Activated naive CD8-positive, alpha-beta T cell (primary cell): ENCODE data around the gene RPL5.
A peak's percentile ranks its signal among the peaks of the same experiment; 100 is the strongest.

Source experiments
- H3K27ac Mint-ChIP-seq: one replicate; pipeline ENCODE4 v1.8.0; 2021; ENCODE audit warnings: mixed read lengths
- H3K27me3 Mint-ChIP-seq: one replicate; pipeline ENCODE4 v1.8.0; 2021; ENCODE audit warnings: mixed read lengths
- H3K36me3 Mint-ChIP-seq: one replicate; pipeline ENCODE4 v1.8.0; 2021; ENCODE audit warnings: mixed read lengths
- H3K4me1 Mint-ChIP-seq: one replicate; pipeline ENCODE4 v1.8.0; 2021; ENCODE audit warnings: low read depth, mixed read lengths
- H3K4me3 Mint-ChIP-seq: one replicate; pipeline ENCODE4 v1.8.0; 2021; ENCODE audit warnings: mild to moderate bottlenecking, mixed read lengths
- H3K9me3 Mint-ChIP-seq: one replicate; pipeline ENCODE4 v1.8.0; 2021; ENCODE audit warnings: low read depth, mixed read lengths

The RPL5 gene

GRCh38 chr1:92858564-92859399, 26.9 kb downstream of the RPL5 start:
- H3K4me3 Mint-ChIP-seq, result peak overlapping the region; percentile 71
- no peaks in the 10 kb centered on the region for H3K27me3 Mint-ChIP-seq
- H3K27ac Mint-ChIP-seq, result peak overlapping the region; percentile 24
- no peaks in the 10 kb centered on the region for H3K9me3 Mint-ChIP-seq
- H3K36me3 Mint-ChIP-seq, result peaks cover 5% of the 10 kb centered on the region
- H3K4me1 Mint-ChIP-seq, result peaks cover 17% of the 10 kb centered on the region

- Mint-ChIP-seq H3K4me3 (peak overlapping the region; percentile 71), H3K36me3 (peaks cover 3% of the 10 kb centered on the region), H3K27ac (peak overlapping the region; percentile 24), H3K27me3 (no peaks in the 10 kb centered on the region), H3K4me1 (peaks cover 13% of the 10 kb centered on the region), H3K9me3 (no peaks in the 10 kb centered on the region)
Measured at GRCh38 chr1:92859400-92860039, 27.7 kb downstream of the RPL5 start.

DNA sequence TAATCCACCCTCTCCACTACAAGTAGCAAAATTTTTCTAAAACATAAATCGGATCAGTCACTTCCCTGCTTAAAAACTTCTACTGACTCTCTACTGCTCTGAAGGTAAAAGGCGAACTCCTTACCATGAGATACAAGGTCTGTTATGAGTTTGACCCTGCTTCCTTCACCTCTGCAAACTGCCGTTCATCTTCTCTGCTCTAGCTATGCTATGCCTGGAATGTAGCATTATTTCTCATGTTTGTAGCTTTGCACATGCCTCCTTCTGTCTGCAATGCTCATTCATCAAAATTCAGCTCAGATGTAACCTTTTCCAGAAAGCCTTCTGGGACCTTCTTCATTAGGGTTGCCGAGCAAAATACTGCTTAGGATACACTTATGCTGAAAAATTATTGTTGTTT, 30.8 kb downstream of the RPL5 start:
- H3K27ac Mint-ChIP-seq, result no peak overlapping the region
- no peaks in the 10 kb centered on the region for H3K27me3 Mint-ChIP-seq
- H3K9me3 Mint-ChIP-seq, result no peaks in the 10 kb centered on the region
- peaks cover 10% of the 10 kb centered on the region for H3K4me1 Mint-ChIP-seq
- no peaks in the 10 kb centered on the region for H3K36me3 Mint-ChIP-seq
- no peak overlapping the region for H3K4me3 Mint-ChIP-seq

- no peak overlapping the region for H3K27ac Mint-ChIP-seq
- no peak overlapping the region for H3K4me3 Mint-ChIP-seq
- peaks cover 2% of the 10 kb centered on the region for H3K36me3 Mint-ChIP-seq
- H3K27me3 Mint-ChIP-seq, result no peaks in the 10 kb centered on the region
- peaks cover 4% of the 10 kb centered on the region for H3K4me1 Mint-ChIP-seq
- no peaks in the 10 kb centered on the region for H3K9me3 Mint-ChIP-seq
Measured at GRCh38 chr1:92864131-92864530, 32.3 kb downstream of the RPL5 start.

DNA sequence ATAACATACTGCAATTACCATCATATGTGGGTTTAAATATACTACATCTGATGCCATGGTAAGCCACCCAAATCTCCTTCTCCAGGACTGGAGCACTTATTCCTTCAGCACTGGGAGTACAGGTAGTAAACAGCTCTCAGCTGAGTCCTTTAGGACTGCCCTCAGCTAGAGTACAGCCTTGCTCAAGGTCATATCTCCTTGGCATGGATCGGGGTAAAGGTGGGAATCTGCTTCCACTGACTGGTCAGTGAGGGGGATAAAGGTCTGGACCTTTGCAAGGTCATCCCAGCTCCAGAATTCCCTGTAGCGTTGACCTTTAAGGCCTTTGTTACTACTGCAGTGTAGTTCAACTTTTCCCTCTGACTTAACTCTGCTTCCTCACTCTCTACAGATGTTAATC, 38.8 kb downstream of the RPL5 start:
- Mint-ChIP-seq H3K27ac (no peak overlapping the region), H3K4me3 (no peak overlapping the region), H3K27me3 (no peaks in the 10 kb centered on the region), H3K36me3 (peaks cover 17% of the 10 kb centered on the region), H3K4me1 (peaks cover 17% of the 10 kb centered on the region), H3K9me3 (no peaks in the 10 kb centered on the region)

GRCh38 chr1:92872719-92873118, 40.9 kb downstream of the RPL5 start:
- H3K4me1 Mint-ChIP-seq, result peaks cover 31% of the 10 kb centered on the region
- H3K9me3 Mint-ChIP-seq, result no peaks in the 10 kb centered on the region
- no peak overlapping the region for H3K4me3 Mint-ChIP-seq
- H3K27me3 Mint-ChIP-seq, result no peaks in the 10 kb centered on the region
- H3K27ac Mint-ChIP-seq, result no peak overlapping the region
- H3K36me3 Mint-ChIP-seq, result peaks cover 16% of the 10 kb centered on the region

DNA sequence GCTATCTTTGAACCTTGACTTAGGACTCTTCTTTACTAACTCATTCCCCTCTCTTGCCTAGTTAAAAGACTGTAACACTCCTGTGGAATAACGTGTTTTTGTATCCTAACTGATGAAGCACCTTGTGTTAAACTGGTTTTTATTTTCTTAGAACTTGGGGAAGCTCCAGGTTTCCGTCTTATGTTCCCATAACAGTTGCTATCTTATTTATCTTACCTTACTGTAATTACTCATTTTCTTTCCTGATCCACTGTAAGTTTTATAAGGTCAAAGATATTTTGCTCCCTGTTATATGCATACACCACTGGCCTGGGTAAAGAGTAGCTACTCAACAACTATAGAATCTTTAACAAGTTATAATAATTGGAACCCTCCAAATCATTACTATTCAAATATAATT, 43.1 kb downstream of the RPL5 start:
- Mint-ChIP-seq H3K9me3 (no peaks in the 10 kb centered on the region), H3K27me3 (no peaks in the 10 kb centered on the region), H3K36me3 (peaks cover 15% of the 10 kb centered on the region), H3K27ac (no peak overlapping the region), H3K4me3 (no peak overlapping the region), H3K4me1 (peaks cover 36% of the 10 kb centered on the region)

- Mint-ChIP-seq H3K4me1 (peaks cover 29% of the 10 kb centered on the region), H3K9me3 (no peaks in the 10 kb centered on the region), H3K4me3 (no peak overlapping the region), H3K36me3 (peaks cover 13% of the 10 kb centered on the region), H3K27ac (no peak overlapping the region), H3K27me3 (no peaks in the 10 kb centered on the region)
Measured at GRCh38 chr1:92876351-92876750, 44.5 kb downstream of the RPL5 start.

- Mint-ChIP-seq H3K9me3 (no peaks in the 10 kb centered on the region), H3K27ac (peak overlapping the region; percentile 74), H3K4me3 (peak overlapping the region; percentile 56), H3K36me3 (peaks cover 9% of the 10 kb centered on the region), H3K27me3 (no peaks in the 10 kb centered on the region), H3K4me1 (peaks cover 32% of the 10 kb centered on the region)
Measured at GRCh38 chr1:92877081-92877711, 45.4 kb downstream of the RPL5 start.

- H3K27me3 Mint-ChIP-seq, result no peaks in the 10 kb centered on the region
- peaks cover 37% of the 10 kb centered on the region for H3K4me1 Mint-ChIP-seq
- H3K36me3 Mint-ChIP-seq, result peaks cover 7% of the 10 kb centered on the region
- peak overlapping the region; percentile 74 for H3K27ac Mint-ChIP-seq
- no peaks in the 10 kb centered on the region for H3K9me3 Mint-ChIP-seq
- H3K4me3 Mint-ChIP-seq, result peak overlapping the region; percentile 56
Measured at GRCh38 chr1:92877792-92878191, 46.0 kb downstream of the RPL5 start.

DNA sequence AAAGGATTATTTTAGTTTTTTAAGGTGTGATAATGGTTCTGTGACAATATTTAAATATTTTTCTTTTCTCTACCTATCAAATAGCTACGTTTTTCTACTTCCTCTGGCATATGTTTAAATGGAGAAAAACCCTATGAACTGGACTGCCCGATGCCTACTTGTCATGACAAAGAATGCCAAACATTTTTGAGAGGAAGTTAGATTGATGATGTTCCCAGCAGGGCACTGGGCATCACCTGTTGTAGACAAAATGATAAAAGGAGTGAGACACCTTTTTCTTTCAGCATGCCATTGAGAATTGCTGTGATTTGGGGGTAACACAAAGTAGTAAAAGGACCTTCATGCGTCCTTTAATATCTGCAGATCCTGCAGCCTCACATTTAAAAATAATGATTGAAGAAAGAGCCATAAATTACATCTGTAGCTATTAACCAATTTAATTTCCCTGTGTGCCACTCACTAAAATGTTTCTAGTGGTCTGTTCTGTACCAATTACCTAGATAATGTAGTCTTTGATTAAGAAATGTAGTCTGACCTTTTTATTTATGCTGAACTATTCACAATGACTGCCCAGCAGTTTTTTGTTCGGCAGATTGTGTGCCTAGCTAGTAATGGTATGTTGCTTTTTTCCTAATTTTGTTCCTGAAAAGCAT, 47.6 kb downstream of the RPL5 start:
- Mint-ChIP-seq H3K4me1 (peaks cover 52% of the 10 kb centered on the region), H3K9me3 (no peaks in the 10 kb centered on the region), H3K27me3 (no peaks in the 10 kb centered on the region), H3K27ac (peak overlapping the region; percentile 61), H3K4me3 (no peak overlapping the region), H3K36me3 (peaks cover 7% of the 10 kb centered on the region)

GRCh38 chr1:92881391-92881790, 49.6 kb downstream of the RPL5 start:
- H3K4me1 Mint-ChIP-seq, result peaks cover 54% of the 10 kb centered on the region
- no peaks in the 10 kb centered on the region for H3K27me3 Mint-ChIP-seq
- no peak overlapping the region for H3K4me3 Mint-ChIP-seq
- H3K9me3 Mint-ChIP-seq, result no peaks in the 10 kb centered on the region
- H3K27ac Mint-ChIP-seq, result no peak overlapping the region
- peaks cover 2% of the 10 kb centered on the region for H3K36me3 Mint-ChIP-seq

- H3K9me3 Mint-ChIP-seq, result peaks cover under 1% of the 10 kb centered on the region
- H3K36me3 Mint-ChIP-seq, result peaks cover 2% of the 10 kb centered on the region
- H3K4me3 Mint-ChIP-seq, result peak overlapping the region; percentile 54
- peak overlapping the region; percentile 89 for H3K27ac Mint-ChIP-seq
- H3K4me1 Mint-ChIP-seq, result peaks cover 42% of the 10 kb centered on the region
- H3K27me3 Mint-ChIP-seq, result no peaks in the 10 kb centered on the region
Measured at GRCh38 chr1:92882819-92883218, 51.0 kb downstream of the RPL5 start.

DNA sequence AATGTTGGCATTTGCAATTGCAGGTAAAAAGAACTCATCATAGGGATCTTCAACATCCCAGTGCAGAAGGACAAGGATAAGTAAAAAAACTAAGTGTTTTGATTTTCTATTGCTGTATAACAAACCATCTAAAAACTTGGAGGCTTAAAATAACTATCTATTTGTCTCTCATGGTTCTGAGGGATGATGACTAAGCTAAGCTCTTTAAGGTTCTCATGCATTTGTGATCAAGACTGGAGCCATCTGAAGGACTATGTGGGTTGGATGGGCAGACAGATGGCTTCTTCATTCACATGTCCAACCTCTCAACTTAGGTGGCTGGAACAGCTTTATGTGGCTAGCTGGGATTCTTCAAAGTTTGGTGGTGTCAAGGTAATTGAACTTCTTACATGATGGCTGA, 51.5 kb downstream of the RPL5 start:
- peaks cover 5% of the 10 kb centered on the region for H3K9me3 Mint-ChIP-seq
- H3K4me1 Mint-ChIP-seq, result peaks cover 40% of the 10 kb centered on the region
- peak overlapping the region; percentile 89 for H3K27ac Mint-ChIP-seq
- H3K27me3 Mint-ChIP-seq, result no peaks in the 10 kb centered on the region
- peak overlapping the region; percentile 54 for H3K4me3 Mint-ChIP-seq
- peaks cover 5% of the 10 kb centered on the region for H3K36me3 Mint-ChIP-seq

DNA sequence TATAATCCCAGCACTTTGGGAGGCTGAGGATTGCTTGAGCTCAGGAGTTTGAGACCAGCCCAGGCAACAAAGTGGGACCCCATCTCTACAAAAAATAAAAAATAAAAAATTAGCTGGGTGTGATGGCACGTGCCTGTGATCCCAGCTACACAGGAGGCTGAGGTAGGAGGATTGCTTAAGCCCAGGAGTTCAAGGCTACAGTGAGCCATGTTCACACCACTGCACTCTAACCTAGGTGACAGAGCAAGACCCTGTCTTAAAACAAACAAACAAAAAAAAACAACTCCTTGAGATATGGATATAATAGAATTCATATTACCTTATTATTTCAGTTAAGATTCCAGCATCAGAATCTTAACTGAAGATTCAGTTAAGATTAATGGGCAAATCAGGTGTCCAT, 52.4 kb downstream of the RPL5 start:
- no peak overlapping the region for H3K4me3 Mint-ChIP-seq
- no peaks in the 10 kb centered on the region for H3K27me3 Mint-ChIP-seq
- peak overlapping the region; percentile 89 for H3K27ac Mint-ChIP-seq
- H3K9me3 Mint-ChIP-seq, result peaks cover 6% of the 10 kb centered on the region
- peaks cover 41% of the 10 kb centered on the region for H3K4me1 Mint-ChIP-seq
- peaks cover 7% of the 10 kb centered on the region for H3K36me3 Mint-ChIP-seq
